Vagina (tissue), 2 donors: ENCODE data around the gene GLP1R.

Experiments
- POLR2A ChIP-seq, 2 donors: fragments of 450-650 bp; IDR thresholded peaks; one replicate each; pipeline ENCODE4 v1.6.1; 2017; ENCODE audit warnings: antibody characterized with exemption in 2 of 2, mild to moderate bottlenecking in 2 of 2, moderate library complexity in 2 of 2
- POLR2AphosphoS5 ChIP-seq, 2 donors: sonication (generic); formaldehyde crosslinking; IDR thresholded peaks; one replicate each; pipeline ENCODE4 v1.9.0; 2017; ENCODE audit warnings: antibody characterized with exemption in 2 of 2, mild to moderate bottlenecking in 2 of 2, low read depth in 1 of 2; ENCODE audit not compliant: insufficient read depth in 1 of 2
- TF ChIP-seq, protein P1 (sequence below), 3 experiments: fragments of 450-650 bp in 2 of 3; fragments of 200-600 bp in 1 of 3; sonication (generic) in 1 of 3; IDR thresholded peaks; one replicate each; pipeline ENCODE4 v1.5.1; 2017 to 2019; ENCODE audit warnings: antibody characterized with exemption in 3 of 3, mild to moderate bottlenecking in 2 of 3, moderate library complexity in 2 of 3

DNA sequence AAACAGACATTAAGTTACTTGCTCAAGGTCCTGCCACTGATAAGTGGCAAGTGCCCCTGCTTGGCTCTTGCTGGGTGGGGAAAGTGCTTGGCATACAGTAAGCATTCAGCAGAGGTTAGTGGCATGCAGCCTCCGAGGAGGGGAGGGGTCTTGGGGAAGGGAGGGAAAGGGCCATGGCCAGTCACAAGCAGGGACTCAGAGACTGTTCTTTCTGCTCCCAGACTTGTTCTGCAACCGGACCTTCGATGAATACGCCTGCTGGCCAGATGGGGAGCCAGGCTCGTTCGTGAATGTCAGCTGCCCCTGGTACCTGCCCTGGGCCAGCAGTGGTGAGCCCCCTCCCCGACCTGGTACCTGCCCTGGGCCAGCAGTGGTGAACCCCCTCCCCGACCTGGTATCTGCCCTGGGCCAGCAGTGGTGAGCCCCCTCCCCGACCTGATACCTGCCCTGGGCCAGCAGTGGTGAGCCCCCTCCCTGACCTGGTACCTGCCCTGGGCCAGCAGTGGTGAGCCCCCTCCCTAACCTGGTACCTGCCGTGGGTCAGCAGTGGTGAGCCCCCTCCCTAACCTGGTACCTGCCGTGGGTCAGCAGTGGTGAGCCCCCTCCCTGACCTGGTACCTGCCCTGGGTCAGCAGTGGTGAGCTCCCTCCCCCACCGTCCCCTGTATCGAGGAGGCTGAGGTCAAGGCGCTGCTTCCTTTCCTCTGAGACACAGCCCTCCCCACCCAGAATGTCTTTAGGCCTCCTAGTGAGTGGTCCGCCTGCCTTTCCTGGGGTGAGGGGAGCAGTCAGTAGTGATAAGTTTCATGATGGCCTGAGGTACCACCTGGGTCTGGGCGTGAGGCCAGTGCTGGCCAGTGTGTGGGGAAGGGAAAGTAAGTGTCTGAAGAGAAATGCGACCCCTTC, 8.9 kb downstream of the GLP1R start:
- TF ChIP-seq POLR2A (IDR thresholded peaks at IDR 0.05) (no peak), POLR2AphosphoS5 (IDR thresholded peaks at IDR 0.05; ENCODE audit: insufficient read depth in 1 of 2, low read depth in 1 of 2) (no peak)
- TF ChIP-seq, protein P1, sequence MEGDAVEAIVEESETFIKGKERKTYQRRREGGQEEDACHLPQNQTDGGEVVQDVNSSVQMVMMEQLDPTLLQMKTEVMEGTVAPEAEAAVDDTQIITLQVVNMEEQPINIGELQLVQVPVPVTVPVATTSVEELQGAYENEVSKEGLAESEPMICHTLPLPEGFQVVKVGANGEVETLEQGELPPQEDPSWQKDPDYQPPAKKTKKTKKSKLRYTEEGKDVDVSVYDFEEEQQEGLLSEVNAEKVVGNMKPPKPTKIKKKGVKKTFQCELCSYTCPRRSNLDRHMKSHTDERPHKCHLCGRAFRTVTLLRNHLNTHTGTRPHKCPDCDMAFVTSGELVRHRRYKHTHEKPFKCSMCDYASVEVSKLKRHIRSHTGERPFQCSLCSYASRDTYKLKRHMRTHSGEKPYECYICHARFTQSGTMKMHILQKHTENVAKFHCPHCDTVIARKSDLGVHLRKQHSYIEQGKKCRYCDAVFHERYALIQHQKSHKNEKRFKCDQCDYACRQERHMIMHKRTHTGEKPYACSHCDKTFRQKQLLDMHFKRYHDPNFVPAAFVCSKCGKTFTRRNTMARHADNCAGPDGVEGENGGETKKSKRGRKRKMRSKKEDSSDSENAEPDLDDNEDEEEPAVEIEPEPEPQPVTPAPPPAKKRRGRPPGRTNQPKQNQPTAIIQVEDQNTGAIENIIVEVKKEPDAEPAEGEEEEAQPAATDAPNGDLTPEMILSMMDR (IDR thresholded peaks at IDR 0.05) = no peak
